HG03045 (cell line): ENCODE measurements around the gene TMCO6.

Experiments
- ATAC-seq: cut with Tn5 transposase; IDR thresholded peaks from one replicate; pipeline ENCODE4 v1.9.1; 2021; ENCODE audit warnings: mild to moderate bottlenecking, moderate library complexity; ENCODE audit not compliant: unreplicated experiment

The TMCO6 gene

DNA sequence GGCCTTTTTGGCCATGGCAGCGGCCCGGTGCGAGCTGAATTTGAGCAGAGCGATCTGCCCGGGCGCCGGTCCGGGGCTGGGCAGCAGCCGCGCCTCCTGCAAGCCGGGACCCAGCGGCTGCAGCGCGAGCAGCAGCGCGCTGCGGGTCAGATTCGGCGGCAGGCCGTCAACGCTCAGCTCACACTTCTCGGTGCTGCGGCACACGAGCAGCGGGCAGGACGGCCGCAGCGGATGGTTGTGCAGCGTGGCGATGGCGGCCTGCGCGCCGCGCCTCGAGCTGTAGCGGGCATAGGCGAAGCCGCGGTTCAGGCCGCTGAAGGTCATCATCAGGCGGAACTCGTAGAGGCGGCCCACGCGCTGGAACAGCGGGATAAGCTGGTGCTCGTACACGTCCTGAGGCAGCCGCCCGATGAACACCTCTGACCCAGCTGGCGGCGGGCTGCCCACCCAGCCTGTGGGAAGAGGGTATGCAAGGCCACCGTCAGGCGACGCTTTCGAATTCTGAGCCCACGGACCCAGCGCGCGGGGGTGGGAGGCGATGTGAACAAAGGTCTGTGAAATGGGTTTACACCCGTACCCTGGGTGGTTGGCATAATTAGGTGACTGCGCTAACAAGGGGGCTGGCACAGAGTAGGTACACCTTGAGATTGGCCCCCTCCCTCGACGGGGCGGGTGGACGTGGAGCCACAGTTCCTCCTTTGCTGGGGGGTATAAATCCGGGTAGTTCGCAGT is 33.4 kb downstream of the TMCO6 start:
- ATAC-seq, result no peak

DNA sequence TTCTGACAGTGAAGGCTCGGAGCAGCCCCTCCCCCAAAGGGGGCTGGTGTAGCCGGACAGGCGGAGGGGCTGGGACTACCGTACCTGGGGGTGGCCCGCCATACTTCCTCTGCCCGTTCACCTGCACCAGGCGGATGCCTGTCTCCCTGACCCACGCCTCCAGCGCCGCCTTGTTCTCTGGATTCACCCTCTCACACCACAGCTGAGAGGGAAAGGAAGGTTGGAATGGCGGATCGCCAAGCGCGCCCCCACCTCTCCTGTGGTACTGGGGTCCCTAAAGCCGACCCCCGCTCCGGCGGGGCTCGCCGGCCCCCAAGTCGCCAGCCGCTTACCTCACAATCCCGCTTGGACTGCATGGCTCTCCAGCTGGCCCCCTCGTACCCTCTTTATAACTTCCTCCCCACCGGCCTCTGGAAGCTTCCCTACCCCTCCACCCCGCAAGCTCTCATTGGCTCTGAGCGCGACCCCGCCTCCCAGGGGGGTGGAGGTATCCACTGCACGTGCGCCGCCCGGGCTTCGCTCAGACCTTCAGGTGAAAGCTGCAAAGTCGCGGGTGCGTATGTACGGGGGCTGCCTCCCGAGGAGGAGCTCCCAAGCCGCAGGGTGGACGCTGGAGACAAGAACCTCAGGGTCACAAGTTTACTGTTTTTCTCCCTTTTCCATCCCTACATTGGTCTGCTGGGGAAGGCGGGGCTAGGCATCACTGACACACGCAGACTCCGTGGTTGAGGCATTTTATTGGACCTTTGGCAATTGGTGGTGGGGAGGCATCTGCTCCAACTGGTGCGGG is 34.1 kb downstream of the TMCO6 start, which contains the start of gene DND1:
DND1 (minus strand) TSS at position 390 of the 790 bp plus-strand sequence; CDS start at position 356, 34 bp downstream.
- no peak for ATAC-seq

DNA sequence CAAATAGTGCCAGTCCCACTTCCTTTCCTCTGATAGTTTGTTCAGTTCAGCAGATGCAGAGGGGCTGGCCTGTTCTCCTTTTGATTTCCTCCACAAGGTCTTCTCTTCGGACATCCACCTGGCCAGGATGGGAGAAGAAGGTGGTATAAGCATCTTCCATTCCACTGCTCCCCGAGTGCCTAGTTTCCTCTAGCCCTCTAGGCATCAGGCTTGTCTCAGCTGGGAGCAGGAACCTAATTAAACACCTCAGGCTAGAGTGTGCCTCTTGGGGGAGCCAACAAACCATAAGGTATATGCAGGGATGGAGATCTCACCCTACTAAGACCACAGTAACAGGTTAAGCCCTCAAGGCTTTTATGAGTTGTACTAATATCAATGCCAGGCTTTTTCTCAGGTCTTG is 35.0 kb downstream of the TMCO6 start:
- ATAC-seq, result no peak

DNA sequence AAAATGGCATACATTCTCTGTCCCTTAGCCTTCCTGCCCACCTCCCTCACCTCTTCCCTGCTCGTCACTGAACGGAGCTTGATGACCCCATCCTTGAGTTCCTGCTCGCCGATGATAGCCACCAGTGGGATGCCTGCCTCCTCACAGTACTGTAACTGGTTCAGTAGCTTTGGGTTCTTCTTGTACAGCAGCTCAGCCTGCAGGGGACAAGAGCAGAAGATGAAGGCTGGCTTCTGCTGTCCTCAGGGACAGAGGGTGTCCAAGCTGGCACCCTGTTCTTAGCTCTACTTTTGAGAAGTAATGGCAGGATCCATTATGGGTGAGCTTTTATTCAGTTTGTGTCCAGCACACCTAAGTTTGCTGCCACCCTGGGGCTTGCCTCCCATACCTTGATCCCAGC is 35.4 kb downstream of the TMCO6 start:
- no peak for ATAC-seq

DNA sequence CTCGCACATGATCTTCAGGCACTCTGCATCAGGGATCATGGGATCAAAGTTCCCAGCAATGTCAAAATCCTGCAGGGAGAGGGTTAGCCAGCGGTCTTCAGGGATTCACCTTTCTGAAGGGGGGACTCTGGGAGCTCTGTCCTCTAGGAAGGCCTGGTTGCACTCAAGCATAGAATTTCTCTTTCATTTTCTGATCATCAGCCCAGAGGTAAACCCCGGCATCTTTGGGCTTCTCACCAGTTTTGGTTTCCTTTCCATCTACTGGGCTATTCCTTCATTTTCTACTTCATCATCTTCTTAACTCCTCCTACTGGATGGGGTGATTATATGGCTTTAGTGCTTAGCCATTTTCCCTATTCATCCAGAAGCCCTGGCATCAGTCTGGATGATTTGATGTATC is 38.7 kb downstream of the TMCO6 start:
- ATAC-seq, result peak; percentile 65

DNA sequence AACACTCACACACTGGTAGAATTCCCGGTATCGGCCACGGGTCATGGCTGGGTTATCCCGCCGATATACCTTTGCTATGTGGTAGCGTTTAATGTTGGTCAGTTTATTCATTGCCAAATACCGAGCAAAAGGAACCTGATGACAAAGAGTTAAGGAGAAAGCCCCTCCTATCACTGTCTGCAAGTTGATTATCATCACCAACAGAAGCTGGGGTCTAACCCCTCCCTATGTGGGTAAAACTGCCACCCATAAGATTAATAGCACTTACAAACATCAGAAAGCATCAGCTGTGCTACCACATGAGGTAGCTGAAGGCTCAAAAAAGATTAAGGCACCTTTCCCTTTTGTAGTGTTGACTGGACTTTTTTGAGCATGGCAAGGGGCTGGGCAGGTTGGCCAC is 39.7 kb downstream of the TMCO6 start:
- no peak for ATAC-seq

DNA sequence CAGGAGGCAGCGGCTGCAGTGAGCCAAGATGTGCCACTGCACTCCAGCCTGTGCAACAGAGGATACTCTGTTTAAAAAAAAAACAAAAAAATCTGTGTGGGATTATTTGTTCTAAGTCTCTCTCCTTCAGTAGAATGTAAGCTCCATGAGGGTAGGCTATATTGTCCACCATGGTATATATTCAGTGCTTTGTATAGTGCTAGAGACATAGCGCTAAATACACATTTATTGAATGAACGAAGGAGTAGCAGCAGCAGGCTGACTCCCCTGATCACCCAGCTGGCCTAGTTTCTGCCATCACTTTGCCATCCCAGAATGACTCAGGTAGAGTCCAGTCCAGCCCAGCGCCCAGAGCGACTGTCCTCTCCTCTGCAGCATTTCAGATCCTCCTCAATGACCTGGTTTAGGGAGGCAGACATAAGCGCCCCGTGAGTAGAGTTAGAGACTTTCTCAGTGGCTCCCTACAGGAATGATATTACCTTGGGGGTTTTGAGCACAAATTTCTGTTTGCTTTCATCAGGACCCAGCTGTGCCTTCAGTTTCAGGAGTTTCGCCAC is 51.2 kb downstream of the TMCO6 start:
- ATAC-seq, result peak; percentile 2

DNA sequence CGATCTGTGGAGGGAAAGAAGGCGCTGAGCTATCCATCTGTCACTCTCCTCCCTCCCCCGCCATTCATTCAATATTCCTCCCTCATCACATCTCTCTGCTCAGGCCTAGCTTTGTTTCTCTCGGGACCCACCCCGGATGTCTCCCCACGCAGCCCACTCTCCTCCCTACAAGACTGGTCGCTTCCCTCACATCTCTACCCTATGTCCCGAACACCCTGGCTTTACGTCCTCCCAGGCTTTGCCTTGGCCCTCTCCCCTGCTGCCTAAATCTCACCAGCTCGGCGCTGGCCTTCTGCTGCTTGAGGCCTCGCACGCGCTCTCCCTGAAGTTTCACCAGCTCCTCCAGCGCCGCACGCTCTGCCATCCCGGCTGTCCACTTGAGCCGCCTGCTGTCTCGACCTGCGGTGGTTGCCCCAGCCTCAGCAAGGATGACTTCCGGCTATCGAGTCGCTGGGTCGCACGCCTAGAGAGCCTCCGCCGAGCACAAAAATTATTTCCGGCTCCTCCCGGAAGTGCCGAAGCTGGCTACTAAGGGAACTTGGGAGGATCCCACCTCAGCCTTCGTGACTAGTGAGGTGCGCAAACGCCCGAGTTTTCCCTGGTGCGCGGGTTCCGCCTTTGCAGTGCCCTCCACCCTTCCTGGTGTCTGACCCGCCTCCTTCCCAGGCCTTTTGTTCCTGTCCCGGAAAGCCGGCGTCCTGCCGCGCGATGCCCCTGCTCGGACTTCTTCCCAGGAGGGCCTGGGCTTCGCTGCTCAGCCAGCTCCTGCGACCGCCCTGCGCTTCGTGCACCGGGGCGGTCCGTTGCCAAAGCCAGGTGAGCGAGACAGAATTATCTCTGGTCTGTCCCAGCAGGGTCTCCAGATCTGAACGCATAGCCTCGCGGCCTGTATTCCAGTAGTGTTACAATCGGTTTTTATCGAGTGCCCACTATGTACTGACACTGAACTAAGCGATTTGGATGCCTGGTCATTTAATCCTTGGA is 52.0 kb downstream of the TMCO6 start, which contains the start of the genes HARS1 and HARS2:
HARS1 (minus strand) TSS at position 430 of the 984 bp plus-strand sequence; CDS start at position 364, 66 bp downstream.
HARS2 (plus strand) TSS at position 515 of the 984 bp plus-strand sequence; CDS start at position 709, 194 bp downstream.
- peak; percentile 97 for ATAC-seq

DNA sequence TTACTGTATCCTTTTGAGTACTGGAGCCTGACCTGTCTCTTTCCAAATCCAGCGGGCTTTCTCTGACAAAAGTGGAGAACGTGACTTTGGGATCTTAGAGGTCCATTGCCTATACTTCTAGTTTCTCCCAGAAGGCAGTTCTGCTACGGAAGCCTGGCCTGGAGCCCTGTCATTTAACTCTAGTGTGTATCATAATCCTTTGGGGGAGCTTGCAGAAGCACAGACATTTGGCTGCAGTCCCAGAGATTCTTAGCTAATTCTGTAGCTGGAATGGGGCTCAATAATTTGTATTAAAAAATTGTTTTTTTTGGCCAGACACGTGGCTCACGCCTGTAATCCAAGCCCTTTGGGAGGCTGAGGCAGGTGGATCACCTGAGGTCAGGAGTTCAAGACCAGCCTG is 55.0 kb downstream of the TMCO6 start:
- no peak for ATAC-seq
